ENCODE data around the gene RHCG.

The RHCG gene

GRCh38 chr15:89504166-89504565, 7.8 kb upstream of the RHCG start:
- DNase-seq (ENCODE audit: low read depth in 2 of 3, low spot score in 1 of 3), result no peak

GRCh38 chr15:89502867-89503595, 6.6 kb upstream of the RHCG start:
- no peak for DNase-seq (ENCODE audit: low read depth in 2 of 3, low spot score in 1 of 3)

GRCh38 chr15:89501646-89502045, 5.3 kb upstream of the RHCG start:
- no peak for DNase-seq (ENCODE audit: low read depth in 2 of 3, low spot score in 1 of 3)

- DNase-seq (ENCODE audit: low read depth in 2 of 3, low spot score in 1 of 3), result no peak
Observed at GRCh38 chr15:89500397-89501270, 4.3 kb upstream of the RHCG start.

GRCh38 chr15:89499156-89499555, 2.8 kb upstream of the RHCG start:
- DNase-seq (ENCODE audit: low read depth in 2 of 3, low spot score in 1 of 3), result no peak

GRCh38 chr15:89498574-89498906, 2.2 kb upstream of the RHCG start:
- DNase-seq (ENCODE audit: low read depth in 2 of 3, low spot score in 1 of 3), result no peak

- no peak for DNase-seq (ENCODE audit: low read depth in 2 of 3, low spot score in 1 of 3)
Observed at GRCh38 chr15:89497231-89497630, 848 bp upstream of the RHCG start.

- no peak for DNase-seq (ENCODE audit: low read depth in 2 of 3, low spot score in 1 of 3)
Observed at GRCh38 chr15:89495638-89496145, 691 bp downstream of the RHCG start.

GRCh38 chr15:89494941-89495637, 1.3 kb downstream of the RHCG start:
- peak in 1 of 3 donors; percentile 33 for DNase-seq (ENCODE audit: low read depth in 2 of 3, low spot score in 1 of 3)

GRCh38 chr15:89494031-89494430, 2.4 kb downstream of the RHCG start:
- no peak for DNase-seq (ENCODE audit: low read depth in 2 of 3, low spot score in 1 of 3)

GRCh38 chr15:89492934-89493631, 3.3 kb downstream of the RHCG start:
- no peak for DNase-seq (ENCODE audit: low read depth in 2 of 3, low spot score in 1 of 3)

GRCh38 chr15:89492111-89492641, 4.2 kb downstream of the RHCG start:
- no peak for DNase-seq (ENCODE audit: low read depth in 2 of 3, low spot score in 1 of 3)

- DNase-seq (ENCODE audit: low read depth in 2 of 3, low spot score in 1 of 3), result no peak
Observed at GRCh38 chr15:89490814-89491315, 5.5 kb downstream of the RHCG start.

GRCh38 chr15:89490081-89490813, 6.1 kb downstream of the RHCG start:
- DNase-seq (ENCODE audit: low read depth in 2 of 3, low spot score in 1 of 3), result no peak

- DNase-seq (ENCODE audit: low read depth in 2 of 3, low spot score in 1 of 3), result no peak
Observed at GRCh38 chr15:89489376-89489775, 7.0 kb downstream of the RHCG start.

GRCh38 chr15:89487791-89488190, 8.6 kb downstream of the RHCG start:
- DNase-seq (ENCODE audit: low read depth in 2 of 3, low spot score in 1 of 3), result no peak

- peak in 1 of 3 donors; percentile 13 for DNase-seq (ENCODE audit: low read depth in 2 of 3, low spot score in 1 of 3)
Observed at GRCh38 chr15:89486726-89487050, 9.7 kb downstream of the RHCG start.

GRCh38 chr15:89483079-89483478, 13.3 kb downstream of the RHCG start:
- DNase-seq (ENCODE audit: low read depth in 2 of 3, low spot score in 1 of 3), result no peak

GRCh38 chr15:89482139-89482538, 14.2 kb downstream of the RHCG start:
- DNase-seq (ENCODE audit: low read depth in 2 of 3, low spot score in 1 of 3), result no peak

- no peak for DNase-seq (ENCODE audit: low read depth in 2 of 3, low spot score in 1 of 3)
Observed at GRCh38 chr15:89480505-89480904, 15.9 kb downstream of the RHCG start.

Measured in stimulated activated CD4-positive, alpha-beta T cell treated with anti-CD3 and anti-CD28 coated beads, Interleukin-12 subunit alpha, Interleukin-12 subunit beta, amount 100 ng/mL, for 48 hours (primary cell).